ENCODE data around the gene SHLD2. TPM values are rescaled to one million over a fixed set of nuclear protein-coding genes. Genes with fewer than 3 reads are reported as not detected.
"Not testable (repeated sequence)": the region's sequence is repeated elsewhere in the genome, so short reads cannot be mapped to it uniquely, and the experiment has no call there.

Gene SHLD2
- total and polyA plus RNA-seq, 10 of the 15 experiments (the other 5 are each of a cell fraction or from before 2014, with no cell fraction given) = 24.5 to 45.3 (median 30.1) TPM

DNA sequence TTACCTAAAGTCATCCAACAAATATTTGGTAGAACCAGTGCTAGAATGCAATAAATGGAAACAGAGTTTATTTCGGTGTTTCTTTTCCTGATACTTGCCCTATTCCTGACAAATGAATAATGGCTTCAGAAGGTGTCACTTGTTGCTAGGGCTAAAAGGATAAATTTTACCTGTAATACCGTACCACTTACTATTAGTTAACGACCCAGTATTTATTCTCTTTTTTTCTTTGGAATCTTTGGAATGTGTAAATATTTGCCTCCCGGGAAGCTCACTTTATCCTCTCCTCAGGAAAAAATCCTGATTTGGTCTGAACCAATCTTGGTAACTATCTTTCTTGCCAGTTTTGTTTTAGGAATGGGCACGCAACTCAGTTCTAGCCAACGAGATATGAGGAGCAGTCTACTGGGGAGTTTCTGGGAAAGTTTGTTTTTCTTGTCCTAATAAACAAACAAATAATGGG, 144.4 kb downstream of the SHLD2 start:
- FAIRE-seq; intact Hi-C loops (cut with micrococcal nuclease; ENCODE audit: unreplicated experiment); H3K79me2 ChIP-seq (ENCODE audit: control insufficient read depth, insufficient read depth, low read length); H4K20me1 ChIP-seq (ENCODE audit: control insufficient read depth, insufficient read depth); BruUV-seq (replicated peaks); SMC1A ChIA-PET (ENCODE audit: uncharacterized antibody, unreplicated experiment); ATAC-seq; H3K9me3 ChIP-seq (replicated peaks; ENCODE audit: control insufficient read depth, insufficient read depth, low read length); in situ Hi-C loops (cut with MboI); H3K27me3 ChIP-seq (replicated peaks in 1 of 2; ENCODE audit: control insufficient read depth in 2 of 2, insufficient read depth in 2 of 2, low read length in 1 of 2); H3K4me3 ChIP-seq; H3K36me3 ChIP-seq (ENCODE audit: control insufficient read depth in 2 of 2, insufficient read depth in 2 of 2, low read length in 1 of 2); POLR2A ChIA-PET; H3K4me2 ChIP-seq (ENCODE audit: control insufficient read depth, insufficient read depth); H3K9ac ChIP-seq (ENCODE audit: control insufficient read depth, insufficient read depth, low read length); RAD21 ChIA-PET (ENCODE audit: unreplicated experiment); H3K27ac ChIP-seq (ENCODE audit: control insufficient read depth, insufficient read depth); H2AFZ ChIP-seq (ENCODE audit: control insufficient read depth, low read depth, low read length); DNase-seq (ENCODE audit: low read depth, low spot score); CTCF ChIA-PET; H3K4me1 ChIP-seq (ENCODE audit: control insufficient read depth, insufficient read depth, low read length): not testable (repeated sequence)
- WGBS (ENCODE audit: insufficient coverage, insufficient replicate concordance, low lambda C conversion rate, missing lambda C conversion rate) = 100% methylated on average over 2 of the region's 6 CpGs

Other genes starting within 250 kb of the SHLD2 start
- gene MMRN2, start 137.6 kb upstream of the SHLD2 start, total RNA-seq (2014; rRNA removed) = 0.33 and 1.0 TPM in 2 replicates
- 0.22 and 0.55 TPM in 2 replicates for gene MMRN2, start 137.6 kb upstream of the SHLD2 start, total RNA-seq (2014; rRNA removed; fragmentation: Illumina TruSeq; extraction: Trizol)
- gene MMRN2, start 137.6 kb upstream of the SHLD2 start, total RNA-seq (2021) = 0.40 and 0.95 TPM in 2 replicates
- 0.58 and 1.3 TPM in 2 replicates for gene MMRN2, start 137.6 kb upstream of the SHLD2 start, polyA plus RNA-seq (2011; rRNA removed)
- gene MMRN2, start 137.6 kb upstream of the SHLD2 start, polyA plus RNA-seq (2014; fragmentation: Illumina TruSeq; extraction: Trizol) = 0.54 TPM in 1 of 2 replicates, not detected in the other
- gene MMRN2, start 137.6 kb upstream of the SHLD2 start, polyA plus RNA-seq (2014; fragmentation: Nextera tagmentation; extraction: Ambion mirVana) = under 1 TPM in 1 of 2 experiments, not detected in 1; 0.09 TPM
- gene MMRN2, start 137.6 kb upstream of the SHLD2 start, polyA plus RNA-seq (2014; rRNA removed) = 0.11 and 0.19 TPM in 2 replicates
- not detected for gene MMRN2, start 137.6 kb upstream of the SHLD2 start, polyA plus RNA-seq (2016; fragmentation: Nextera tagmentation; extraction: Ambion mirVana)
- 0.33 TPM in 1 of 2 replicates, not detected in the other for gene SNCG, start 136.6 kb upstream of the SHLD2 start, total RNA-seq (2014; rRNA removed)
- not detected in 2 replicates for gene SNCG, start 136.6 kb upstream of the SHLD2 start, total RNA-seq (2014; rRNA removed; fragmentation: Illumina TruSeq; extraction: Trizol)
- 0.33 and 0.35 TPM in 2 replicates for gene SNCG, start 136.6 kb upstream of the SHLD2 start, total RNA-seq (2021)
- 0.22 TPM in 1 of 2 replicates, not detected in the other for gene SNCG, start 136.6 kb upstream of the SHLD2 start, polyA plus RNA-seq (2011; rRNA removed)
- not detected in 2 replicates for gene SNCG, start 136.6 kb upstream of the SHLD2 start, polyA plus RNA-seq (2014; fragmentation: Illumina TruSeq; extraction: Trizol)
- gene SNCG, start 136.6 kb upstream of the SHLD2 start, polyA plus RNA-seq (2014; fragmentation: Nextera tagmentation; extraction: Ambion mirVana) = not detected
- not detected in 2 replicates for gene SNCG, start 136.6 kb upstream of the SHLD2 start, polyA plus RNA-seq (2014; rRNA removed)
- 1 to 10 TPM in 1 of 2 experiments, under 1 TPM in 1; 0.51 to 1.3 TPM for gene SNCG, start 136.6 kb upstream of the SHLD2 start, polyA plus RNA-seq (2016; fragmentation: Nextera tagmentation; extraction: Ambion mirVana)
- gene ADIRF, start 126.7 kb upstream of the SHLD2 start, total RNA-seq (2014; rRNA removed) = 0.56 TPM in 1 of 2 replicates, not detected in the other
- not detected in 2 replicates for gene ADIRF, start 126.7 kb upstream of the SHLD2 start, total RNA-seq (2014; rRNA removed; fragmentation: Illumina TruSeq; extraction: Trizol)
- 0.64 and 0.72 TPM in 2 replicates for gene ADIRF, start 126.7 kb upstream of the SHLD2 start, total RNA-seq (2021)
- 0.38 and 0.40 TPM in 2 replicates for gene ADIRF, start 126.7 kb upstream of the SHLD2 start, polyA plus RNA-seq (2011; rRNA removed)
- gene ADIRF, start 126.7 kb upstream of the SHLD2 start, polyA plus RNA-seq (2014; fragmentation: Illumina TruSeq; extraction: Trizol) = 0.12 TPM in 1 of 2 replicates, not detected in the other
- gene ADIRF, start 126.7 kb upstream of the SHLD2 start, polyA plus RNA-seq (2014; fragmentation: Nextera tagmentation; extraction: Ambion mirVana) = under 1 TPM; 0.77 to 0.98 TPM
- not detected in 2 replicates for gene ADIRF, start 126.7 kb upstream of the SHLD2 start, polyA plus RNA-seq (2014; rRNA removed)
- gene ADIRF, start 126.7 kb upstream of the SHLD2 start, polyA plus RNA-seq (2016; fragmentation: Nextera tagmentation; extraction: Ambion mirVana) = 1 to 10 TPM; 1.9 to 2.5 TPM
- gene FAM25A, start 74.9 kb upstream of the SHLD2 start, total RNA-seq (2014; rRNA removed) = not detected in 2 replicates
- not detected in 2 replicates for gene FAM25A, start 74.9 kb upstream of the SHLD2 start, total RNA-seq (2014; rRNA removed; fragmentation: Illumina TruSeq; extraction: Trizol)
- gene FAM25A, start 74.9 kb upstream of the SHLD2 start, total RNA-seq (2021) = not detected in 2 replicates
- gene FAM25A, start 74.9 kb upstream of the SHLD2 start, polyA plus RNA-seq (2011; rRNA removed) = not detected in 2 replicates
- gene FAM25A, start 74.9 kb upstream of the SHLD2 start, polyA plus RNA-seq (2014; fragmentation: Illumina TruSeq; extraction: Trizol) = not detected in 2 replicates
- gene FAM25A, start 74.9 kb upstream of the SHLD2 start, polyA plus RNA-seq (2014; fragmentation: Nextera tagmentation; extraction: Ambion mirVana) = not detected
- not detected in 2 replicates for gene FAM25A, start 74.9 kb upstream of the SHLD2 start, polyA plus RNA-seq (2014; rRNA removed)
- gene FAM25A, start 74.9 kb upstream of the SHLD2 start, polyA plus RNA-seq (2016; fragmentation: Nextera tagmentation; extraction: Ambion mirVana) = not detected
- 96.3 and 112 TPM in 2 replicates for gene GLUD1, start 363 bp upstream of the SHLD2 start, total RNA-seq (2014; rRNA removed)
- gene GLUD1, start 363 bp upstream of the SHLD2 start, total RNA-seq (2014; rRNA removed; fragmentation: Illumina TruSeq; extraction: Trizol) = 91.9 and 93.6 TPM in 2 replicates
- gene GLUD1, start 363 bp upstream of the SHLD2 start, total RNA-seq (2021) = 91.5 and 93.9 TPM in 2 replicates
- gene GLUD1, start 363 bp upstream of the SHLD2 start, polyA plus RNA-seq (2011; rRNA removed) = 109 and 126 TPM in 2 replicates
- 90.9 and 107 TPM in 2 replicates for gene GLUD1, start 363 bp upstream of the SHLD2 start, polyA plus RNA-seq (2014; fragmentation: Illumina TruSeq; extraction: Trizol)
- gene GLUD1, start 363 bp upstream of the SHLD2 start, polyA plus RNA-seq (2014; fragmentation: Nextera tagmentation; extraction: Ambion mirVana) = 10 to 100 TPM; 26.1 to 29.5 TPM
- 57.7 and 64.3 TPM in 2 replicates for gene GLUD1, start 363 bp upstream of the SHLD2 start, polyA plus RNA-seq (2014; rRNA removed)
- 10 to 100 TPM; 50.1 to 72.0 TPM for gene GLUD1, start 363 bp upstream of the SHLD2 start, polyA plus RNA-seq (2016; fragmentation: Nextera tagmentation; extraction: Ambion mirVana)
- gene NUTM2A, start 130.2 kb downstream of the SHLD2 start, total RNA-seq (2014; rRNA removed) = 0.05 and 0.11 TPM in 2 replicates
- not detected in 2 replicates for gene NUTM2A, start 130.2 kb downstream of the SHLD2 start, total RNA-seq (2014; rRNA removed; fragmentation: Illumina TruSeq; extraction: Trizol)
- 0.38 TPM in 1 of 2 replicates, not detected in the other for gene NUTM2A, start 130.2 kb downstream of the SHLD2 start, total RNA-seq (2021)
- not detected in 2 replicates for gene NUTM2A, start 130.2 kb downstream of the SHLD2 start, polyA plus RNA-seq (2011; rRNA removed)
- gene NUTM2A, start 130.2 kb downstream of the SHLD2 start, polyA plus RNA-seq (2014; fragmentation: Illumina TruSeq; extraction: Trizol) = 0.03 TPM in 1 of 2 replicates, not detected in the other
- not detected for gene NUTM2A, start 130.2 kb downstream of the SHLD2 start, polyA plus RNA-seq (2014; fragmentation: Nextera tagmentation; extraction: Ambion mirVana)
- 0.20 and 0.29 TPM in 2 replicates for gene NUTM2A, start 130.2 kb downstream of the SHLD2 start, polyA plus RNA-seq (2014; rRNA removed)
- gene NUTM2A, start 130.2 kb downstream of the SHLD2 start, polyA plus RNA-seq (2016; fragmentation: Nextera tagmentation; extraction: Ambion mirVana) = under 1 TPM in 1 of 2 experiments, not detected in 1; 0.13 TPM

Data from GM12878 (cell line).